ENCODE measurements around the gene PPARA. TPM values are rescaled to one million over a fixed set of nuclear protein-coding genes. Genes with fewer than 3 reads are reported as not detected.

Gene PPARA
- total and polyA plus RNA-seq, 2 of the 4 experiments (the other 2 are of a cell fraction), result 3.1 to 7.0 TPM

- H2AFZ ChIP-seq (replicated peaks; ENCODE audit: low read length, poor library complexity), result no peak overlapping the region
- H4K5ac ChIP-seq (ENCODE audit: low read depth, low read length), result no peak overlapping the region
- peaks cover 15 to 24% of the 10 kb centered on the region in 2 experiments for H3K79me1 ChIP-seq (ENCODE audit: low read depth in 1 of 2, low read length in 2 of 2)
- no peak overlapping the region for H2BK20ac ChIP-seq (ENCODE audit: low read depth, low read length)
- no peak overlapping the region for H2BK15ac ChIP-seq (ENCODE audit: low read depth, low read length)
- no TSS peak for BruUV-seq (replicated peaks)
- TF ChIP-seq RCOR1 (IDR thresholded peaks at IDR 0.05; ENCODE audit: insufficient replicate concordance, low read length) (no peak), BHLHE40 (IDR thresholded peaks at IDR 0.05; ENCODE audit: low read depth, low read length) (no peak), MAFK (IDR thresholded peaks at IDR 0.05; ENCODE audit: low read depth, low read length) (no peak), MXI1 (IDR thresholded peaks at IDR 0.05; ENCODE audit: borderline replicate concordance, low read depth, low read length) (no peak), RFX5 (IDR thresholded peaks at IDR 0.05; ENCODE audit: low read depth, low read length) (no peak), NFE2L2 (IDR thresholded peaks at IDR 0.05; ENCODE audit: low read depth, low read length) (no peak), CEBPB (IDR thresholded peaks at IDR 0.05; ENCODE audit: low read depth, low read length) (no peak), USF2 (IDR thresholded peaks at IDR 0.05; ENCODE audit: low read depth, low read length) (no peak), CTCF (conservative IDR thresholded peaks at IDR 0.05; ENCODE audit: low read depth, low read length) (no peak), ELK1 (IDR thresholded peaks at IDR 0.05; ENCODE audit: borderline replicate concordance, low read depth, low read length) (no peak), CHD1 (IDR thresholded peaks at IDR 0.05; ENCODE audit: low read depth, low read length) (no peak), MAZ (IDR thresholded peaks at IDR 0.05; ENCODE audit: borderline replicate concordance, low read depth, low read length) (no peak), FOS (IDR thresholded peaks at IDR 0.05; ENCODE audit: low read depth, low read length) (no peak), RAD21 (IDR thresholded peaks at IDR 0.05; ENCODE audit: low read length) (no peak), SMC3 (IDR thresholded peaks at IDR 0.05; ENCODE audit: low read depth, low read length) (no peak), POLR2A (IDR thresholded peaks at IDR 0.05; ENCODE audit: low read depth, low read length) (no peak)
- no peak overlapping the region for H3K27ac ChIP-seq (ENCODE audit: insufficient read depth, low read length)
- no peaks in the 10 kb centered on the region for H3K9me3 ChIP-seq (ENCODE audit: control insufficient read depth, insufficient read depth, low read length)
- DNase-seq (no peak), ATAC-seq (ENCODE audit: low read depth) (no peak)
- H3K4me1 ChIP-seq (ENCODE audit: control insufficient read depth, insufficient read depth, low read length), result peaks cover 10% of the 10 kb centered on the region
- no peak overlapping the region for H3K18ac ChIP-seq (ENCODE audit: low read depth, low read length)
- no peak overlapping the region for H3K14ac ChIP-seq (replicated peaks; ENCODE audit: low read depth, low read length)
- peaks cover 46% of the 10 kb centered on the region for H3K36me3 ChIP-seq (ENCODE audit: control insufficient read depth, insufficient read depth, low read length)
- ChIA-PET CTCF (no interaction called here), POLR2A (ENCODE audit: unreplicated experiment) (no interaction called here)
- no peak overlapping the region for H2BK120ac ChIP-seq (ENCODE audit: low read depth, low read length)
- H4K91ac ChIP-seq (ENCODE audit: insufficient read depth, low read depth, low read length), result no peak overlapping the region
- H4K8ac ChIP-seq (ENCODE audit: low read depth in 2 of 2, low read length in 2 of 2), result no peak overlapping the region
- H3K23ac ChIP-seq (ENCODE audit: low read depth, low read length), result no peak overlapping the region
- H4K20me1 ChIP-seq (ENCODE audit: insufficient read depth, low read length), result 0 out of 2 replicates have a peak, but pooled peaks cover 5% of the 10 kb centered on the region
- H3K27me3 ChIP-seq (ENCODE audit: control insufficient read depth, insufficient read depth, low read length), result no peaks in the 10 kb centered on the region
- in situ Hi-C loops (cut with MboI; ENCODE audit: low sequenced_read_pairs), result no loop called here
- H3K9ac ChIP-seq (ENCODE audit: low read depth, low read length), result no peak overlapping the region
- no peak overlapping the region for H3K4ac ChIP-seq (ENCODE audit: low read depth, low read length)
- dilution Hi-C loops (cut with HindIII; ENCODE audit: low sequenced_read_pairs, unreplicated experiment), result no loop called here
- no peak overlapping the region for H3K56ac ChIP-seq (ENCODE audit: extremely low read depth, insufficient read depth, low read length)
- H2AK9ac ChIP-seq (replicated peaks; ENCODE audit: low read depth, low read length, poor library complexity), result no peak overlapping the region
- H3K4me3 ChIP-seq (ENCODE audit: insufficient read depth, low read depth, low read length), result no peak overlapping the region
- H3K9me1 ChIP-seq (ENCODE audit: insufficient read depth, low read length), result peaks cover 11% of the 10 kb centered on the region
- intact Hi-C loops (cut with micrococcal nuclease), result no loop called here
- H2AK5ac ChIP-seq (ENCODE audit: low read depth, low read length), result no peak overlapping the region
- no peak overlapping the region for H3K4me2 ChIP-seq (ENCODE audit: low read depth, low read length)
- no peak overlapping the region for H2BK5ac ChIP-seq (ENCODE audit: low read depth, low read length, poor library complexity, severe bottlenecking)
- 100% methylated on average over 2 of the region's 8 CpGs; no CpG with 5 or more reads in 1 of the 2 experiments for WGBS, 2 experiments (ENCODE audit: extremely low coverage in 2 of 2, insufficient read length in 1 of 2)
Observed at GRCh38 chr22:46272196-46272595, 121.9 kb downstream of the PPARA start.

All from IMR-90 (cell line).